GM18867 (cell line): ENCODE measurements around the gene ACVR1B.

Experiments
- ATAC-seq: cut with Tn5 transposase; IDR thresholded peaks from one replicate; pipeline ENCODE4 v1.9.1; 2021; ENCODE audit warnings: mild to moderate bottlenecking, moderate library complexity; ENCODE audit not compliant: unreplicated experiment

The ACVR1B gene

GRCh38 chr12:52003591-52003990 lies 52.1 kb downstream of the ACVR1B start:
- ATAC-seq, result no peak

DNA sequence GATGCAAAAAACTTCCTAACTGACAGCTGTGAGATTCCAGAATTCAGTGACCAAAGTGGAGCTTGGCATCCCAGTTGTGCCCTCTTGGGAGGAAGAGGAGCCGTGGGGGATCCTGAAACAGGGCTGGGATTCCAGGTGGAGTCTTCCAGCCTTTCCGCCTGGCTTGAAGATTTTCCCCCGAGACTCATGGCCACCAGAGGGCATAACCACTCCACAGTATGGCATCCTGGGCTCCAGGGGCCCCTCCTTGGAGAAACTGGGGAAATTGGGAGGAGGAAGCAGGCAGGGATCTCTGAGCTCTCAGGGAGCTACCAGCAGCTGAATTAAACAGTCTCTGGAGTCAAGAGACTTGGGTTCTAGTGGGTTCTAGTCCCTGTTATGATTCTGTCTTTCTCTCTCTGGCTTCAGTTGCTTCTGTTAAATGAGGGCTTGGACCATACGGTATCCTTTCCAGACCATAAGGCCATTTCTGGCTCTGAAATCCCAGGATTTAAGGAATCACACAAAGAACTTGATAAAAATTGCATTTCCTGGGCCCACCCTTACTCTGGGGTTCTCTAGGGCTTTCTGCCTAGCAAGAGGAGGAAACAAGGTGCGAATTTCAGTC lies 52.6 kb downstream of the ACVR1B start:
- no peak for ATAC-seq

DNA sequence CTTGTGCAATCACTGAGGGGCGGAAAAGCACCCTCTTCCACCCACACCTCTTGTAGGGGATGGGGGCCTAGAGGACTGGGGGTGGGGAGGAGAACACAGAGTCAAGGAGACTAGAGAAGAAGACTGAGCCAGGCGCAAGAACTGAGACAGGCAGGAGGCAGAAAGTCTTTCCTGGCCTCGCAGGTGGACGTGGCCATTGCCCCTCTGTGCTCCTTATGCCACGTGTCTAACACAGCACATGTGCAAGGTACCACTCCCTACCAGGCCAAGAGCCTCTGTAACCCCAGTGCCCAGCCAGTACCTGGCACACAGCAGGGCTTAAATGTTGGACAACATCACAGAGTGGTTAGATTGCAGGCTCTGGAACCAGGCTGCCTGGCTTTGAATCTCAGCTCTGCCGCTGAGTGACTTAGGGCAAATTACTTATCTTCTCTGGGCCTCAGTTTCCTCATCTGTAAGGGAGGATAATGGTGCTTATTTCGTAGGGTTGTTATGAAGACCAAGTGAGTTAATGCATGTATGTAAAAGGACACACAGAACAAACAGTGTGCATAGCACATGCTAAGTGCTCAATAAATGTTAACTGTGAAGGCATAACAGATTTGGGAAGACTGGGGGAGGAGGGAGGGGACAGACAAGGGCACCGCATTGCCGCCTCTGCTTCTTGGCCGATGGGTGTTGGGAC lies 53.9 kb downstream of the ACVR1B start:
- no peak for ATAC-seq

GRCh38 chr12:52005903-52006703 lies 54.6 kb downstream of the ACVR1B start:
- peak; percentile 86 for ATAC-seq

DNA sequence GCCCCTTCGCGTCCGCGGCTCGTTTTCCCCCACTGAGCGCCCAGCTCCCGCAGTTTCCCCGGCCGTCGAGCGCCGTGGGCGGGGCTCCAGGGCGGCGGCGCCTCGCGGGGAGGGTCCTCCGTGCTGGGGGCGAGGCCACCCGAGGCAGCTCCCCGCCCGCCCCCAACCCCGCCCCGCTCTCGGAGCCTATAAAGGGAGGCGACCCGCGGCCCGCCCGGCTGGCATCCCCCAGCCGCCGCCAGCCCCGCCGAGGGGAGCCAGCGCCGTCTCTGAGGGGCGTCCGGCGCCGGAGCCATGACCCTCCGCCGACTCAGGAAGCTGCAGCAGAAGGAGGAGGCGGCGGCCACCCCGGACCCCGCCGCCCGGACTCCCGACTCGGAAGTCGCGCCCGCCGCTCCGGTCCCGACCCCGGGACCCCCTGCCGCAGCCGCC lies 55.2 kb downstream of the ACVR1B start, which contains the start of gene TAMALIN:
TSS of gene TAMALIN (plus strand) at position 221 of the 432 bp plus-strand sequence. CDS start at position 295, 74 bp downstream.
- no peak for ATAC-seq

DNA sequence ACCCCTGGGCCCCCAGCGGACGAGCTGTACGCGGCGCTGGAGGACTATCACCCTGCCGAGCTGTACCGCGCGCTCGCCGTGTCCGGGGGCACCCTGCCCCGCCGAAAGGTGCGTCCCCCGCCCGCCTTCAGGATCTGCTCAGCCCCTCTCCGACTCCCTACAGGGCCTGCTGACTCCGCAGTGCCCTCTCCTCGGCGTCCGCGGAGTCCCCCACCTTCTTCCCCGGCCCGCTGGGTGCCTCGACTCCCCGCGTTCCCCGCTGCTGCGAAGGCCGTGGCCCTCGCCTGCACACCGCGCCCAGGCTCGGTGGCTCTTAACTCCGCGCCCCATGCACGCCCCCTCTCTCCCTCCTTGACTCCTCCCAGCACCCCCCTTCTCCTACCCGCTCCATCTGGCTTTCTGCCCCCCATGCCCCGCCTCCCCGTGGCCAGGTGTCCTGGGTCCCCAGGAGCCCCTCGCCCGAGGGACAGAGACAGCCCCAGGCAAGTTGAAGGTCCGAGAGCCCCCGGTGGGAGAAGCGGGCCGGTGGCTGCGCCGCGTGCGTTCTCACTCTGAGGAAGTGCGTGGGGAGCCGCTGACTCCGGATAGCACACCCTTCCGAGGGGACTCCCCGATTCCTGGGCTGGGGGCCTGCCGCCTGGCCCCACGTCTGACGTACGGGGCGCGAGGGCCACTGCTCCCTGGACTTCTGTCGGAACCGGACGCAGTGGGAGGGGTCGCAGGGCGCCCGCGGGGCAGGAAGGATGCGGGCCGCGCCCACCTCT lies 55.8 kb downstream of the ACVR1B start:
- no peak for ATAC-seq

DNA sequence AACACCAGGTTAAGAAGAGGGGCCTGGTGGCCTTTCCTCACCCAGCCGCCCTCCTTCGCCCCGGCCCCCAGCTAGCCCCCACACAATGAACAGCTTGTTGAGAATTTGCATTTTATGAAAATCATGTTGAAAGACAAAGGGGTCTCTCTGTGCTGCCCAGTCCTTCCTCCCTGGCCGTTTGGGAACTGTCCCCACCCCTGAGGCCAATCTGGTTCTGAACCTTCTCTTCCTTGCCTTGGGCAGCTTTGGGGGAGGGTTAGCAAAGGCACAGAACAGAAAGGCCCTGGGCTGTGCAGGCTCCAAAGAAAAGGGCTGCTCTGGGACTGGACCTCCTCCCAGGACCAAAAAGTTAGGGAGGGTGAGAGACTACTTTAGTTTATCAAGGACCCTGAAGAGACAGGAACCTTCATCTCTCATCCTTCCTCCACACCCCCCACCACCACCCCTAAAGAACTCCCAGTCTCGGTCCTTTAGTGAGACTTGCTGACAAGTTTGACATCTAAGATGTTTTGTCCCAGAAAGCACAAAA lies 56.5 kb downstream of the ACVR1B start:
- no peak for ATAC-seq

GRCh38 chr12:52009081-52009751 lies 57.7 kb downstream of the ACVR1B start:
- ATAC-seq, result no peak

DNA sequence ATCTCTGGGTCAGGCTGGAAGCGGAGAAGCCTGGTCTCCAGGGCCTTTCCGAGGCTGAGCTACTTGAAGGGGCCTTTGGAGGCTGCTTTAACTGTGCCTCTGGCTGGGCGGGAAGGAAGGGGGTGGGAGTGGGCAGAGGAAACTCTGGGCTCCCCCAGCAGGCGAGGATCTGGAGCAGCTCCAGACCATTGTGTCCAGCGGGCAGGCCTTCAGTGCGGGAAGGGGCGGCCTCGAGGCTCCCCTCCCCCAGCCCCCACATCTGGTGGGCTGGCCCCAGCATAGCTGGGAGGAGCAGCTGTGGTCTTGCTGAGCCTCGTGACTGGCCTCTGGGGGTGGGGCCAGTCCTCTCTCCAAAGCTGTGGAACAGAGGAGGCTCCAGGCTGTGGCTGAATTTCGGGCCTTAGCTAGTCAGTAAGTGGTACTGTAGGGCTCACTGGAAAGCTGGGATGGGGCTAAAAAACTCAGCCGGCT lies 58.7 kb downstream of the ACVR1B start:
- no peak for ATAC-seq

DNA sequence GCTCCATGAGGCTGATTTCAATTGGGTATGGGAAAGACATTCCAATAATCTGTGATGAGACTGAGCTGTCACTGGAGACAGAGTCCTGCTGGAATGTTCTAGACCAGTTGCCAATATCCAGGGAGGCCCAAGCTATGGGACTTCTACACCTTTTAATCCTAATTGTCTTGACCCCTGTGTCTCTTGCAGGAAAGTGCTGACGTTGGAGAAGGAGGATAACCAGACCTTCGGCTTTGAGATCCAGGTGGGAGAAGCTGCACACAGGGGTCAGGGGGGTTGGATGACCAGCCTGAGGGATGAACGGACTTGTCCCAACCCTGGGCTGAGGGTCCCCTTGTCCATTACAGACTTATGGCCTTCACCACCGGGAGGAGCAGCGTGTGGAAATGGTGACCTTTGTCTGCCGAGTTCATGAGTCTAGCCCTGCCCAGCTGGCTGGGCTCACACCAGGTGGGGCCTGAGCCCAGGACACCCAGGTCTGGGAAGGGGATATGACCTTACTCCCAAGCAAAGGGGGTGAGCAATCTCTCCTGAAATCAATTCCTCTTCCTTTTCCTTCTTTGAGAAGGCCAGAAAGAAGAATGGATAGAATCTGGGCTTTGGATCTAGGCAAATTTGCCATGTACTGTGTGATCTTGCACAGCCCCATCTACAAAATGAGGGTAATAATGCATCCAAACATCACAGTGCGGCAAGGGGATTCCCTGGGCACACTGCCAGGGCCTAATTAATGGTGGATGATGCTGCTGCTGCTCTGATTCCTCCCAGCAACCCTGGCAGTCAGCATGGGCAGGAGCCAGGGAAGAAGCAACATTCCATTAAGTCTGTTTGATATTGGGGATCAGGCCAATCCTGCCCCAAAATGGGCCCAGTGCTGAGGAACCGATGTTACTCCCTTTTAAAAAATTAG lies 59.4 kb downstream of the ACVR1B start:
- ATAC-seq, result no peak

DNA sequence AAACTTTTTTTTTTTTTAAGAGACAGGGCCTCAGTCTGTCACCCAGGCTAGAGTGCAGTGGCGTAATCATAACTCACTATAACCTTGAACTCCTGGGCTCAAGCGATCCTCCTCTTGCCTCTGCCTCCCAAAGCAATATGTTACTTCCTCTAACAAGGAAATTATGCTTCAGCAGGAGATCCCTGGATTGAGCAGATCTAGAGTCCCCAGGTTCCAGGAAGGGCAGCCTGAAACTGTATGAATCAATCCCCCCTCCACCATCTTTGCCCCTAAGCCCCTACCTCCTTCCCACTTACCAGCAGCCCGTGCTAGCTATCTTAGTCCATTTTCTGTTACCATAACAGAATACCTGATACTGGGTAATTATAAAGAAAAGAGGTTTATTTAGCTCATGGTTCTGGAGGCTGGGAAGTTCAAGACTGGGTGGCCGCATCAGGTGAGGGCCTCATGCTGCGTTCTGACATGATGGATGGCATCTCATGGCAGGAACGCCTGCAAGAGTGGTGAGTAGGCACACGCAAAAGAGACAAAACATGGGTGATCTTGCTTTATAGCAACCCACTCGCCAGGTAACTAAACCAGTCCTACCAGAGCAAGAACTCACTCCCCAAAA lies 60.2 kb downstream of the ACVR1B start:
- no peak for ATAC-seq

- no peak for ATAC-seq
These were observed 62.3 kb downstream of the ACVR1B start for GRCh38 chr12:52013626-52014310.

DNA sequence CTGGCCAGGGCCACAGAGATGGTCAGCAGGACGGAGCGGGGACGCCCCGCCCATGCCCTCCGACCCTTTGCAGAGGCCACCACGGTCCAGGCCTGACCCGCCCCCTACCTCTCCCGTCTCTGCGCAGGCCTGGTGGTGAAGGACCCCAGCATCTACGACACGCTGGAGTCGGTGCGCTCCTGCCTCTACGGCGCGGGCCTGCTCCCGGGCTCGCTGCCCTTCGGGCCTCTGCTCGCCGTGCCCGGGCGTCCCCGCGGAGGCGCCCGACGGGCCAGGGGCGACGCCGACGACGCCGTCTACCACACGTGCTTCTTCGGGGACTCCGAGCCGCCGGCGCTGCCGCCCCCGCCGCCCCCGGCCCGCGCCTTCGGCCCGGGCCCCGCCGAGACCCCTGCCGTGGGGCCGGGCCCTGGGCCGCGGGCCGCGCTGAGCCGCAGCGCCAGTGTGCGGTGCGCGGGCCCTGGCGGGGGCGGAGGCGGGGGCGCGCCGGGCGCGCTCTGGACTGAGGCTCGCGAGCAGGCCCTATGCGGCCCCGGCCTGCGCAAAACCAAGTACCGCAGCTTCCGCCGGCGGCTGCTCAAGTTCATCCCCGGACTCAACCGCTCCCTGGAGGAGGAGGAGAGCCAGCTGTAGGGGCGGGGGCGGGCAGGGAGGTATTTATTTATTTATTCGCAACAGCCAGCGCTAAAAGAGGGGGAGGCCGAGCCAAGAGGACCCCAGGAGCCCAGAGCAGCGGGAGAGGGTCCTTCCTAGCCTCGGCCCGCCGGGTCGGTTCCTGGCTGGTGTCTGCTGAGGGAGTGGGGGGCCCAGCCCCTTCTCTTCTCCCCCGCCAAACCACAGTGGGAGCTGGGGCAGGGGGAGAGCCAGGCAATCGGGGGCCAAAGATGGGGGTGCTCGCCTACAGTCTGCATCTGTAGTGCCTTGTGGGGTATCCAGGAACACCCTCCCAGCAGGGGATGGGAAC lies 63.4 kb downstream of the ACVR1B start:
- ATAC-seq, result no peak

- no peak for ATAC-seq
These were observed 64.1 kb downstream of the ACVR1B start for GRCh38 chr12:52015532-52016041.

DNA sequence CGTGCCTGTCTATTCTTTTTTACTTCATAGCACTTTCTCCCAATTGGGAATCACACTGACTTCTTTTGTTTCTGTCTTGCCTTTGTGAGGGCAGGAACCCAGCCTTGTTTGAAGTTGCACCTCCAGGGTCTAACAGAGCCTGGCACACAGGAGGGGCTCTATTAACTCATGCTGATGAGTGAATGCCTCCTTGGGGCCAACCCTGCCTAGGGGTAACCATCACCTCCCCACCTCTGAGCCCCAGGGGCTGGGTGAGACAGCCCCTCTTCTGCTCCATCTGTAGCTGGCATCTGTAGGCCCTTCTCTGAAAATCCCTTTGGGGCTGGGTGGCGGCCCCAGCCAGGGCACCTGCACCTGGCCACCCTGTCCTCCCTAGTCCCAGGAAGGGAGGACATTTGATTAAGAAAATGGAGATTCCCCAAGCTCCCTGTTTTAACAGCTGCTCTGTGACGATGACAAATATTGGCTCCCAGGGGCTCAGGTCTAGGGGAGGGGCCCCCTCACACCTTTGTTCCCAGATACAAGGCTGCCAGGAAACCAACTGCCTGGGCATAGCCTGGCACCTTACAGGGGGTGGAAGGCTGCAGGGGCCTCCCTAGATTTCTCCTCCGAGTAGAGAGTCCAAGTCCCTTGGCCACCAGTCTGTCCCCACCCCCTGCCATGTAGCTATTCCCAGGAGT lies 67.1 kb downstream of the ACVR1B start:
- ATAC-seq, result no peak

DNA sequence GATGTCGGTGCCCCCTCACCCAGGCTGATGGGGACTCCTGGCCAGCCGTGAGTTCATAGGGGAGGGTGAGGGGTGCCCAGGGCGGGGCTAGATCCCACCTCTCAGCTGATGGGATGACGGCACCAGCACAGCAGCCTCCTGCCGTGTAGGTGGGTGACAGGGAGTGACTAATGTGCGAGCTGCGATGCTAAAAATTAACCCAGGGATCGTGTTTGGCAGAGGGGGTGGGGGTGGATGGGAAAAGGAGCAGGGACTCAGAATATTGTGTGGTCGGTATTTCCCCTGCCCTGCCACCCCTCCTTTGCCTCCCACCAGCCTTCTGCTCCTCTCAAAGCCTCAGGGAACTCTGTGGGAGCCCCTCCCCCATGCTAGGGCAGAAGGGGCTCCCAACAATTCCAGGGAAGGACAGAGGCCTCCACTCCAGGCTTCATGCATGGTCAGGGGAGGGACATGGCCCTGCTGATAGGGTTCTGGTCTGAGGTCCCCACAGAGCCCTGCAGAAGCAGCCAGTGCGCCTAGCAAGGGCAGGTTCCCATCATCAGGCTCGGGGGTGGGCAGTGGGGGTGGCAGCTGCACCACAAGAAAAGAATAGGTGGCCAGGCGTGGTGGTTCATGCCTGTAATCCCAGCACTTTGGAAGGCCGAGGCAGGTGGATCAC lies 67.7 kb downstream of the ACVR1B start:
- ATAC-seq, result no peak
